RCC 7860 (cell line): ENCODE data around the gene NRSN2.
"Not testable (repeated sequence)": the region's sequence is repeated elsewhere in the genome, so short reads cannot be mapped to it uniquely, and the experiment has no call there.

Experiments
- DNase-seq: peaks from one replicate; pipeline ENCODE4 v3.0.0-alpha.2; 2015; ENCODE audit warnings: low spot score
- FAIRE-seq: peaks from 2 replicates; lab custom pipeline; 2012; peaks lifted over from hg19 to GRCh38; lab: Jason Lieb, UNC

Gene NRSN2

DNA sequence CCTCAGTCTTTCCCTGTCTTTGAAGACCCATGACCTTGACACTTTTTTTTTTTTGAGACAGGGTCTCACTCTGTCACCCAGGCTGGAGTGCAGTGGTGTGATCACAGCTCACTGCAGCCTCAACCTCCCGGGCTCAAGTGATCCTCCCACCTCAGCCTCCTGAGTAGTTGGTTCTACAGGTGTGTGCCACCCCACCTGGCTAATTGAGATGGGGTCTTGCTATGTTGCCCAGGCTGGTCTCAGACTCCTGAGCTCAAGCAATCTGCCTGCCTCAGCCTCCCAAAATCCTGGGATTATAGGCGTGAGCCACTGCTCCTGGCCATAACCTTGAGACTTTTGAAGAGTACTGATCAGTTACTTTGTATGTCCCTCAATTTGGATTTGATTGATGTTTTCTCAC is 46.4 kb downstream of the NRSN2 start:
- FAIRE-seq, DNase-seq: not testable (repeated sequence)

DNA sequence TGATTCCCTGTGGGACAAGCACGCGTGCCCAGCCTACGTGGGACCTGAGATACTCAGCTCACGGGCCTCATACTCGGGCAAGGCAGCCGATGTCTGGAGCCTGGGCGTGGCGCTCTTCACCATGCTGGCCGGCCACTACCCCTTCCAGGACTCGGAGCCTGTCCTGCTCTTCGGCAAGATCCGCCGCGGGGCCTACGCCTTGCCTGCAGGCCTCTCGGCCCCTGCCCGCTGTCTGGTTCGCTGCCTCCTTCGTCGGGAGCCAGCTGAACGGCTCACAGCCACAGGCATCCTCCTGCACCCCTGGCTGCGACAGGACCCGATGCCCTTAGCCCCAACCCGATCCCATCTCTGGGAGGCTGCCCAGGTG is 49.3 kb downstream of the NRSN2 start:
- FAIRE-seq: no peak
- no peak for DNase-seq

DNA sequence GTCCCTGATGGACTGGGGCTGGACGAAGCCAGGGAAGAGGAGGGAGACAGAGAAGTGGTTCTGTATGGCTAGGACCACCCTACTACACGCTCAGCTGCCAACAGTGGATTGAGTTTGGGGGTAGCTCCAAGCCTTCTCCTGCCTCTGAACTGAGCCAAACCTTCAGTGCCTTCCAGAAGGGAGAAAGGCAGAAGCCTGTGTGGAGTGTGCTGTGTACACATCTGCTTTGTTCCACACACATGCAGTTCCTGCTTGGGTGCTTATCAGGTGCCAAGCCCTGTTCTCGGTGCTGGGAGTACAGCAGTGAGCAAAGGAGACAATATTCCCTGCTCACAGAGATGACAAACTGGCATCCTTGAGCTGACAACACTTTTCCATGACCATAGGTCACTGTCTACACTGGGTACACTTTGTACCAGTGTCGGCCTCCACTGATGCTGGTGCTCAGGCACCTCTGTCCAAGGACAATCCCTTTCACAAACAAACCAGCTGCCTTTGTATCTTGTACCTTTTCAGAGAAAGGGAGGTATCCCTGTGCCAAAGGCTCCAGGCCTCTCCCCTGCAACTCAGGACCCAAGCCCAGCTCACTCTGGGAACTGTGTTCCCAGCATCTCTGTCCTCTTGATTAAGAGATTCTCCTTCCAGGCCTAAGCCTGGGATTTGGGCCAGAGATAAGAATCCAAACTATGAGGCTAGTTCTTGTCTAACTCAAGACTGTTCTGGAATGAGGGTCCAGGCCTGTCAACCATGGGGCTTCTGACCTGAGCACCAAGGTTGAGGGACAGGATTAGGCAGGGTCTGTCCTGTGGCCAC is 49.9 kb downstream of the NRSN2 start:
- FAIRE-seq (no peak), DNase-seq (no peak)

DNA sequence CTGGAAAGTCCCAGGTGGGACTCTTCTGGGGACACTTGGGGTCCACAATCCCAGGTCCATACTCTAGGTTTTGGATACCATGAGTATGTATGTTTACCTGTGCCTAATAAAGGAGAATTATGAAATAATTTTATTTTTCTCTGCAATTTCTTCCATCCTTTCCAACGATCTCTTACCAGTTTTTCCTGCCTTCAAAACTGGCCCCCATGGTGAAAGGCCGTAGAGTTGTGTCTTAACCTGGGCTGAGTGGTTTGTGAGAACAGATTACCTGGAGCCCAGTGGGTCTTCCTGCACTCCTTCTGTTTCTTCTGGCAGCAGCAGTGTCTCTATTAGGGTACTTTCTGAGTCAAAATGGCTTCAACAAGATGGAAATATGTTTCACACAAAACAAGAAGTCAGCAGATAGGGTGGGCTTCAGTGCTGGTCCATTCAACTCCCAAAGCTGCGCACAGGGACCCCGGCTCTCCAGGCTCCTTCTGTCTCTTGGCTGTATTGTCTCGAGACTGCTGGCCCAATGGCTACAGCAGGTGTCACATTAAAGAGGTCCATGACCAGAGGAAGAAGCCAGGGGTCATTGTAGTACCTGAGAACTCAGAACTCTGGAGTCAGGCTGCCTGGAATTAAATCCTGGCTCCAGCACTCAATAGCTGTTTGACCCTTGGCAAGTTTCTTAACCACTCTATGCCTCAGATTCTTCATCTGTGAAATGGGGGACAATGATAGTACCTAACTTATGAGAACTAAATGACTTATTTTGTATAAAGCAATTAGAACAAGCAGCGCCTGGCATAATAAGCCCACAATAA is 50.7 kb downstream of the NRSN2 start:
- FAIRE-seq: no peak
- no peak for DNase-seq

DNA sequence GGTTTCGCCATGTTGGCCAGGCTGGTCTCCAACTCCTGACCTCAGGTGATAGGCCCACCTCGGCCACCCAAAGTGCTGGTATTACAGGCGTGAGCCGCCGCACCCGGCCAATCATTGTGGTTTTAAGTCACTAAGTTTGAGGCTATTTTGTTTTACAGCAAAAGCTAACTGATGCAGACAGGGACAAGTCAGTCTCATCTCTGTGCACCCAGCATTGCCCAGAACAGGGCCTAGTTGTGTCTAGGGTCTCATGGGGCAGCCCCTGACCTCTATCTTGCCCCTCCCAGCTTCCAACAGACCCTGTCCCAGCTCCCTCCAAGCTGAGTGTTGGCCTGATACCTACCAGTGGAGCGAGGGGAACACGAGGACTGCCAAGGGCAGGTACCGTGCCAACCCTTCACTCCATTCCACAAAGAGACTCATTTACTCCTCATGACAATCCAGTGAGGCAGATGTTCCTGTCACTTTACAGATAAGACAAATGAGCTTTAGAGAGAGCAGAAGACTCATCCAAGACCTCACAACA is 52.3 kb downstream of the NRSN2 start:
- DNase-seq (no peak), FAIRE-seq (no peak)

DNA sequence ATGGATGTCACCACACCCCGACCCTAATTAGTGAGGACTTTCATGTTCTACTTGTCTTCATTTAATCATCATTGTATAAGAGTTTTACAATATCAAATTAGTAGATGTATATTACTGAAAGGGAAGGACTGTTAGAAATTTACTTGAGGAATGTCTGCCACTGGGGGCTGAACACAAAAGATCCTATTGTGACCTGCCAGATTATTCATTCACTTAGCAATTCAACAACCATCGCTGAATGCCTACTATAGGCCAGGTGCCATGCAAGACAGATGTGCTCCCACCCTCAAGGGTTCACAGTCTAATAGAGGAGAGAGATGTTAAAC is 53.2 kb downstream of the NRSN2 start:
- no peak for DNase-seq
- FAIRE-seq: no peak

DNA sequence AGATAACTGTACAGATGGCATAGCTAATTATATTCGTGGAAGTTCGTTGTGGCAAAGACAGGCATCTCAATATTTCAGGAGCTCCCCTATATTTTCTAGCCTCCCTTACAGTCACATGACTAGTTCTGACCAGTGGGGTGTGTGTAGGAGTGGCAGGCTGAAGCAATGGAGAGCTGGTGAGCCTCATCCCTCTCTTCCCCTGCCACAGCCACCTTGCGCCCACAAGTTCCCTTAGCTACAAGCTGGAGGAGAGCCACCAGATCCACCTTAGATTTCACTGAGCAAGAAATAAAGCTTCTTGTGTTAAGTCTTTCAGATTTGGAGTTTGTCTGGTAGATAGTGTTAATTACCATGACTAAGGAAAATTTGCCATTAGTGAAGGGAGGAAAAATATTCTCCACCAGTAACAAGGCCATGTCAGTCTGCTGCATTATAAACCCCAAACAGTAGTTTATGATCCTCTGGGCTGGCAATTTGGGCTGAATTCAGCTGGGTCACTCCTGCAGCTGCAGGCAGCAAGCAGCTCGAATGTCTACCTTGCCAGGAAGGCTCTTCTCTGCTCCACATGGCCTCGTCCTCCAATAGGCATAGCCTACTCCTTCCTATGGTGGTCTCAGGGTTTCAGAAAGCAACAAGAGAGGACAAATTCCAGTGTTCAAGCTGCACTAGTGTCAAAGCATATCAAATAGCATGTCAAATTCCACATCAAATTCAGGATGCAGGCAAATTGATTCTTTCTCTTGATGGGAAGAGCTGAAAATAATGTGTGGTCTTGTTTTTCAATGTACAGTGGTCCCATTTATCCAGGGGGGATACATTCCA is 53.8 kb downstream of the NRSN2 start:
- DNase-seq (no peak), FAIRE-seq (no peak)

DNA sequence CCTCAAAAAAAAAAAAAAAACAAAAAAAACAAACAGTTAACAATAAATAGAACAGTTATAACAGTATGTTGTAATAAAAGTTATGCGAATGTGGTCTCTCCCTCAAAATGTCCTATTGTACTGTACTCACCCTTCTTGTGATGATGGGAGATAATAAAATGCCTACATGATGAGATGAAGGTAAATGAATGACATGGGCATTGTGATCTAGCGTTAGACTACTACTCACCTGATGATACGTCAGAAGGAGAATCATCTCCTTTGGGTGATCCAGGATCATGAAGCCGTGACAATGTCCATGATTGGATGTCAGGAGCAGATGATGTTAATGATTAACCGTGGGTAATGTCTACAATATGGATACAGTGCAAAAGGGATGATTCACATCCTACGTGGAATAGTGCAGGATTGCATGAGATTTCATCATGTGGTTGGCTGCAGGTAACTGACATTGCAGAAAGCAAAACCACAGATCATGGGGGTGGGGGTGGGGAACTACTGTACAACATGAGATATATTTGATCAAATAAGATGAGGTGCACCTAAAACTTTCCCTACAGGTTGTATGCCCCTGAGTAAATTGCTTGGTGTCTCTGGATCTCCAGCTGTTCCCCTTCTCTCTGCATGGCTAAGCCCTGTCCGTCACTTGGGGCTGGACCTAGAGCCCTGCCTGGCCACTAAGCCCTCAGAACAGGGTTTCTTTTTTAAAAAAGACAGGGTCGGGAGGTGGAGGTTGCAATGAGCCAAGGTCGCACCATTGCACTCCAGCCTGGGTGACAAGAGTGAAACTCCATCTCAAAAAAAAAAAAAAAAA is 55.0 kb downstream of the NRSN2 start:
- peak; percentile 99 for FAIRE-seq

DNA sequence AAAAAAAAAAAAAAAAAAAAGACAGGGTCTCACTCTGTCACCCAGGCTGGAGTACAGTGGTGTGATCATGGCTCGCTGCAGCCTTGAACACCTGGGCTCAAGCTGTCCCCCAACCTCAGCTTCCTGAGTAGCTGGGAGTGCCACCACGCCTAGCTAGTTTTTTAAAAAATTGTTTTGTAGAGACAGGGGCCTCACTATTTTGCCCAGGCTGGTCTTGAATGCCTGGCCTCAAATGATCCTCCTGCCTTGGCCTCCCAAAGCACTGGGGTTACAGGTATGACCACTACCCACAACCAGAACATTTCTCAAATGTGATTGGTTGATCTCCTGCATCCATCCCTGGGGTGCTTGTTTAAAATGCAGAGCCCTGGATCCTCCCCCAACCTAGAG is 55.6 kb downstream of the NRSN2 start:
- FAIRE-seq: no peak
- DNase-seq: no peak

More for the DNA sequence above, 55.0 kb downstream of the NRSN2 start:
- peak; percentile 100 for DNase-seq

DNA sequence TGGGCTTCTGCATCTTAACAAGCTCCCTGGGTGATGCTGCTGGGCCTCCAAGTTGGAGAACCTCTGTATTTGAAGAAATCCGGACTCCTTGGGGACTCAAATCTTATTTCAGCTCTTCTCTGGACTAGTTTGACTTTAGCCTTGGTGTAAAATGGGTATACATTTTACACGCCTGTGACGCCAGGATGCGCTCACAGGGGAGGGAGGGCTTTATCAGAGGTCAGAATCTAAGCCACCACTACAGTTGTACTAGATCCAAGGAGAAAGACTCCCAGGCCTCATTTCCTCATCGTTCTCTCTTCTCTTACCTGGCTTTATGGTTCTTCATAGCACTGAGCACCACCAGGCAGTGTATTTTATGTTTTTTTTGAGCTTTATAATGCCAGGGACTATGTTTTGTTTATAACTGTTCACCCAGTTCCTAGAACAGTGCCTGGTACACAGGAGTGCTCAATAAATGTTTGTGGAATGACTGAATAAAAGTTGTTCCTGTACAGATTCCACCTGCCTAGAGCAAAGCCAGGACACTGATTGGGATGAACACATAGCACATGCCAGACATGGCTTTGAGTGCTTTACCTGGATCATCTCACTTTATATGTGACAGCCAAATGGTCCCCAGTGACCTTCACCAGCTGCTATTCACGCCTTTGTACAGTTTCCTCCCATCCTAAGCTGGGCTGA is 56.1 kb downstream of the NRSN2 start:
- no peak for FAIRE-seq
- no peak for DNase-seq

DNA sequence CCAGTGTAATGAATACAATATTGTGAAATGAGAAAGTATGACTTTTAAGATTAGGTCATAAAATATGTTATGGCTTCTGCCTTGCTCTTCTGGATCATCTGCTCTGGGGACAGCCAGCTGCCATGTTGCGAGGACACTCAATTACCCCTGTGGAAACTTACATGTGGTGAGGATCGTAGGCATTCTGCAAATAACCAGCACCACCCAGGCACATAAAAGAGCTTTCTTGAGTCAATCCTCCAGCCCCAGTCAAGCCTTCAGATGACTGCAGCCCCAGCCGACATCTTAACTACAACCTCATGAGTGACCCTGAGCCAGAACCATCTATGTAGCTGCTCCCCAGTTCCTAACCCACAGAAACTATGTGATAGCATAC is 56.7 kb downstream of the NRSN2 start:
- DNase-seq: no peak
- FAIRE-seq: no peak

DNA sequence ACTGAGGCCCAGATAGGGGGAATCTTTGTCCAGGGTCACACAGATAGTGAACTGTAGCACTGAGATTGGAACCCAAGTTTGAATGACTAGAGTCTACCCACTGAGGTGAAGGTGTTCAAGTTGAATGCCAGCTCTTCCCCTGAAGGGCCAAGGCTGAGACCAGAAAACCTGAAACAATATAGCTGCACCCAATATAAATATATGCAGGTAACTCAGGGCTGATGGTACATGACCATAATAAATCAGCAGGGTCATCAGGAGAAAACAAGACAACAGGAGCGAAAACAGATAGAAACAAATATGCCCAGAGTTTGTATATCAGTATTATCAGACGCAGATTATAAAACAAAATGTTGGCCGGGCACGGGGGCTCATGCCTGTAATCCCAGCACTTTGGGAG is 57.2 kb downstream of the NRSN2 start:
- DNase-seq (no peak), FAIRE-seq (no peak)
